GM12892 (cell line): Measurements from ENCODE around the gene OR8U1.

Experiments used
- POLR2A ChIP-seq: IDR thresholded peaks from 2 replicates; pipeline ENCODE4 v1.6.1; 2011; ENCODE audit warnings: low read depth, low read length, control low read depth
- POLR2AphosphoS5 ChIP-seq: IDR thresholded peaks from 2 replicates; pipeline ENCODE4 v1.6.1; 2011; ENCODE audit warnings: low read depth, low read length, control low read depth
- TAF1 ChIP-seq: IDR thresholded peaks from 2 replicates; pipeline ENCODE4 v1.6.1; 2011; ENCODE audit warnings: low read depth, mild to moderate bottlenecking, control low read depth, low read length, borderline replicate concordance

- TF ChIP-seq POLR2AphosphoS5, result no peak
- TF ChIP-seq POLR2A, result no peak
- no peak for TF ChIP-seq TAF1
Observed at GRCh38 chr11:56333156-56333555, 42.3 kb upstream of the OR8U1 start.
